Lower leg skin (tissue), 3 donors: ENCODE measurements around the gene BCL2.

Experiments
- CTCF ChIP-seq, 3 donors: fragments of 450-650 bp; IDR thresholded peaks; one replicate each; pipeline ENCODE4 v1.5.1; 2016; ENCODE audit warnings: antibody characterized with exemption in 3 of 3, mild to moderate bottlenecking in 3 of 3, moderate library complexity in 2 of 3
- POLR2A ChIP-seq, 2 donors: fragments of 450-650 bp; IDR thresholded peaks; one replicate each; pipeline ENCODE4 v1.6.1; 2016 to 2017; ENCODE audit warnings: antibody characterized with exemption in 2 of 2, mild to moderate bottlenecking in 1 of 2, moderate library complexity in 1 of 2

GRCh38 chr18:63162271-63163014 lies 157.1 kb downstream of the BCL2 start:
- TF ChIP-seq CTCF (IDR thresholded peaks at IDR 0.05) (no peak), POLR2A (IDR thresholded peaks at IDR 0.05) (no peak)
